HL-60/S4 treated with retinoic acid at 250 ng/mL for 4 days and 3 days (cell line): ENCODE measurements around the gene DHX15.

Source experiments
- in situ Hi-C: fragments of 300-500 bp; cut with MboI; formaldehyde crosslinking; loops from 2 replicates; pipeline ENCODE4 v1.7.0; 2022; ENCODE audit warnings: low sequenced_read_pairs

Gene DHX15

GRCh38 chr4:24495388-24495787 lies 89.0 kb downstream of the DHX15 start:
- in situ Hi-C loops = loop anchor here (25.0 kb wide), 1 partner anchor 492 kb away; no protein-coding TSS in a partner anchor

GRCh38 chr4:24489870-24490269 lies 94.5 kb downstream of the DHX15 start:
- in situ Hi-C loops = loop anchor here (25.0 kb wide), 1 partner anchor 497 kb away; no protein-coding TSS in a partner anchor

- in situ Hi-C loops = loop anchor here (25.0 kb wide), 1 partner anchor 499 kb away; no protein-coding TSS in a partner anchor
These were observed 95.8 kb downstream of the DHX15 start for GRCh38 chr4:24488399-24489164.

GRCh38 chr4:24482871-24483270 lies 101.5 kb downstream of the DHX15 start:
- in situ Hi-C loops = loop anchor here (25.0 kb wide), 1 partner anchor 504 kb away; no protein-coding TSS in a partner anchor

GRCh38 chr4:24477919-24478318 lies 106.4 kb downstream of the DHX15 start:
- in situ Hi-C loops = loop anchor here (25.0 kb wide), 1 partner anchor 509 kb away; no protein-coding TSS in a partner anchor
